Natural killer cell treated with Interleukin-12 subunit alpha and Interleukin-12 subunit beta and Interleukin-15 and Interleukin-18, amount 100 ng/mL, for 72 hours (primary cell): ENCODE results near the gene CHD3. TPM values are rescaled to one million over a fixed set of nuclear protein-coding genes. Genes with fewer than 3 reads are reported as not detected.
"Not testable (repeated sequence)": the region's sequence is repeated elsewhere in the genome, so short reads cannot be mapped to it uniquely, and the experiment has no call there.

Experiments
- ATAC-seq, 2 donors: fragments of 150-1000 bp; cut with Tn5 transposase in 1 of 2; sonication (Bioruptor Pico), chemical (Tn5 transposase) in 1 of 2; 2 replicates each; pipeline ENCODE4 v1.10.0; 2021
- DNase-seq: peaks from one replicate; pipeline ENCODE4 v3.0.0; 2022; ENCODE audit warnings: low spot score
- H3K27ac Mint-ChIP-seq, 2 donors: 1 replicate in 1 of 2; 2 replicates in 1 of 2; pipeline ENCODE4 v1.8.0; 2022; ENCODE audit warnings: mixed read lengths in 2 of 2, mild to moderate bottlenecking in 1 of 2, moderate library complexity in 1 of 2
- H3K27me3 Mint-ChIP-seq, 2 donors: 1 replicate in 1 of 2; 2 replicates in 1 of 2; pipeline ENCODE4 v1.8.0; 2022; ENCODE audit warnings: mixed read lengths in 2 of 2
- H3K36me3 Mint-ChIP-seq: one replicate; pipeline ENCODE4 v1.8.0; 2022; ENCODE audit warnings: mixed read lengths
- H3K4me1 Mint-ChIP-seq, 2 donors: 1 replicate in 1 of 2; 2 replicates in 1 of 2; pipeline ENCODE4 v1.8.0; 2022; ENCODE audit warnings: low read depth in 2 of 2, mixed read lengths in 2 of 2, mild to moderate bottlenecking in 1 of 2
- H3K4me3 Mint-ChIP-seq: one replicate; pipeline ENCODE4 v1.8.0; 2022; ENCODE audit warnings: mixed read lengths
- H3K9me3 Mint-ChIP-seq: 2 replicates; pipeline ENCODE4 v1.8.0; 2022; ENCODE audit warnings: mixed read lengths
- total RNA-seq, 2 donors: library from RNA; stranded (reverse); gene quantifications; one replicate each; pipeline ENCODE4 v1.2.3, GENCODE V29; 2022

The CHD3 gene
- total RNA-seq, 2 donors from 2014 or later = 106 to 192 TPM

- H3K27me3 Mint-ChIP-seq = no peaks in the 10 kb centered on the region
- H3K36me3 Mint-ChIP-seq = no peaks in the 10 kb centered on the region
- DNase-seq (no peak), ATAC-seq (no peak)
- H3K4me1 Mint-ChIP-seq = peaks cover 6 to 32% of the 10 kb centered on the region in 2 donors
- no peaks in the 10 kb centered on the region for H3K9me3 Mint-ChIP-seq
- H3K27ac Mint-ChIP-seq = no peak overlapping the region
- H3K4me3 Mint-ChIP-seq = peak overlapping the region; percentile 4
Measured at GRCh38 chr17:7854078-7854777, 34.4 kb upstream of the CHD3 start.

DNA sequence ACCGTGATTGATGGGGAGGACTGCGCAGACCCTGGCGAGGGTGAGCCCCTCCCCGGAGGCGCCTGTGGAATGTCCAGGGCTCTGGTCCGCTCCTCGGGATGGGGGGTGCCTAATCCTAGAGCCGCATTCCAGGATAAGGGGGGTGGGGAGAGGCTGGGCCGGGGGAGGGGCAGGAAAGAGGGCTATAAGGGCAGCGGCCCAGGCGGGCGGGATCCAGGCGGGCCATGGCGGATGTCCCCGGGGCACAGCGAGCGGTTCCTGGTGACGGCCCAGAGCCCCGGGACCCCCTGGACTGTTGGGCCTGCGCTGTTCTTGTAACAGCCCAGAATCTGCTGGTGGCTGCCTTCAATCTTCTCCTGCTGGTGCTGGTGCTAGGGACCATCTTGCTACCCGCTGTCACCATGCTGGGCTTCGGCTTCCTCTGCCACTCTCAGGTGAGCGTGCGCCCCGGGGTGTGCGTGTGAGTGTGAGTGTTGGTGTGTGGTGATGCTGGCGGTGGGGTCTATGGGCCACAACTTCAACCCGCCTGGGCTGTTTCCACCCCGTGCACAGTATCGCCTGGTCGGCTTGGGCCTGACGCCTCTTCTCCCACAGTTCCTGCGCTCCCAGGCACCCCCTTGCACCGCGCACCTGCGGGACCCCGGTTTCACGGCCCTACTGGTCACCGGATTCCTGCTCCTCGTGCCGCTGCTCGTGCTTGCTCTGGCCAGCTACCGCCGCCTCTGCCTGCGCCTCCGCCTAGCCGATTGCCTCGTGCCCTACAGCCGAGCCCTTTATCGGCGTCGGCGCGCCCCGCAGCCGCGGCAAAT is 33.5 kb upstream of the CHD3 start, which contains the start of gene TMEM88:
TMEM88 (plus strand) TSS at position 216 of the 809 bp plus-strand sequence; CDS start at position 225, 9 bp downstream.
- H3K36me3 Mint-ChIP-seq = peaks cover 6% of the 10 kb centered on the region
- H3K9me3 Mint-ChIP-seq = no peaks in the 10 kb centered on the region
- no peaks in the 10 kb centered on the region for H3K27me3 Mint-ChIP-seq
- no peak within 1 kb of the TSS for H3K27ac Mint-ChIP-seq
- H3K4me1 Mint-ChIP-seq = peaks cover 13 to 35% of the 10 kb centered on the region in 2 donors
- no peak for DNase-seq
- ATAC-seq = no peak
- H3K4me3 Mint-ChIP-seq = peak within 1 kb of the TSS; percentile 4

DNA sequence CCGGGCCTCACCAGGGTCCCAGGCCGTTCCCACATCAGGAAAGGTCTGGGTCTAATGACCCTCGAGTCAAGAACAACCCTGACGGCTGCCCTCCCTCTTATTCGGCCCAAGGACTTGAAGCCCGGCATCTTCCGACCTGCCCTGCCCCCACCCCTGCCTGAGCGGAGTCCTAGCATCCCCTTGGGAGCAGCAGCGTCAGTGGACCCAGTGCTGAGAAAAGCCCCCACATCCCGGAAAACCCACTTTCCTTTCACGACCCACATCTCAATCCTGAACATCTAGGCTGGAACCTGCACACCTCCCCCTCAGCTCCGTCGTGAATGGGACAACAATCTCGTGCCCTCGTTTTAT is 33.0 kb upstream of the CHD3 start:
- ATAC-seq = no peak
- no peak for DNase-seq
- Mint-ChIP-seq H3K4me1 (peaks cover 10 to 35% of the 10 kb centered on the region in 2 donors), H3K27me3 (no peaks in the 10 kb centered on the region), H3K36me3 (peaks cover 6% of the 10 kb centered on the region), H3K9me3 (no peaks in the 10 kb centered on the region), H3K4me3 (no peak overlapping the region), H3K27ac (no peak overlapping the region)

- DNase-seq = no peak
- Mint-ChIP-seq H3K36me3 (peaks cover 6% of the 10 kb centered on the region), H3K27ac (no peak overlapping the region), H3K9me3 (no peaks in the 10 kb centered on the region), H3K4me3 (no peak overlapping the region), H3K4me1 (peaks cover 6 to 32% of the 10 kb centered on the region in 2 donors), H3K27me3 (no peaks in the 10 kb centered on the region)
- ATAC-seq = no peak
Measured at GRCh38 chr17:7856011-7856810, 32.4 kb upstream of the CHD3 start.

DNA sequence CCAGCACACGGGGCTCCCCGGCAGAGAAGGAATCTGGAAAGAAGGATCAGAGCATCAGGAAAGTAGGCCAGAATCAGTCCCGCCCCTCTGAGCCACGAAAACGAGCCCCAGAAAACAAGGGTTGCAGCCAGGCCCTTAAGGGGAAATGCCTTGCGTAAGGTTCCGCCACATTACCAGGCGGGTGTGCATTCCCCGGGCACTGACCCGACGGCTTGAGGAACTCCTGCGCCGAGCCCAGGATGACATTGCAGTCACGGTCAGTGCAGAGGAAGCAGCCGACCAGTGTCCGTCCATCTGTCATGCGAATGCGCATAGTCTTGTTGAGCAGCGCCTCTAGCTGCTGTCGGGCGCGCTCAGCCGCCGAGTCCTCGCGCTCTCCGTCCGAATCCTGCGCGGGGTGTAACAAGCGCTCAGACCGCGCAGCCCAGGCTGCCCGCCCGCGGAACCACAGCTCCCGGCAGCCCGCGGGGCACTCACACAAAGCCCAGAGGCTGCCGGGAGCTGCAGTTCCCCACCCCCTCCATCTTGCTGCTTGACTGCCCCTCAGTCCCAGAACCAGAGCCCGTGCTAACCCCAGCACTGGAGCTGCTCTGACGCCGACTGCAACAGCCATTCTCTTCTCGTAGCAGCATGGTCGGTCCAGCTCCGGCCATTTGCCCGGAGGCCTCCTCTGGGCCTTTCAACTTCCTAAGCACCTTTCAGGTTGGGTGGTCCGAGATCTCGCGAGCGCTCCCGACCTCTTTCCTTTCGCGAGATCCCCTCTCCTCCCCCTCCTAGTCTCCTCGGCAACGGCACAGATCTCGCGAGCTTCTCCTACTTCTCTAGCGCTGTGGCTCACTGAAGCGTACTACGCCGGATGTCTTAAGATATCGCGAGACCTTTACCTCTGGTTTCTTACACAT is 31.5 kb upstream of the CHD3 start, which contains the start of gene NAA38:
NAA38 (minus strand) TSS at position 749 of the 902 bp plus-strand sequence; CDS start at position 653, 96 bp downstream.
- H3K27me3 Mint-ChIP-seq = no peaks in the 10 kb centered on the region
- H3K4me1 Mint-ChIP-seq = peaks cover 6 to 25% of the 10 kb centered on the region in 2 donors
- DNase-seq = peak; percentile 97

GRCh38 chr17:7857713-7858521 is 30.7 kb upstream of the CHD3 start, which contains the start of gene CYB5D1:
CYB5D1 (plus strand) TSS chr17:7858003; CDS start chr17:7858135, 132 bp downstream.
- H3K36me3 Mint-ChIP-seq = peaks cover 6% of the 10 kb centered on the region
- DNase-seq (peak; percentile 90), ATAC-seq (peak; percentile 66 to 77)
- H3K4me1 Mint-ChIP-seq = peaks cover 10 to 29% of the 10 kb centered on the region in 2 donors
- H3K27ac Mint-ChIP-seq = no peak within 1 kb of the TSS
- no peaks in the 10 kb centered on the region for H3K9me3 Mint-ChIP-seq
- H3K4me3 Mint-ChIP-seq = no peak within 1 kb of the TSS
- H3K27me3 Mint-ChIP-seq = no peaks in the 10 kb centered on the region

More for the DNA sequence above, 31.5 kb upstream of the CHD3 start, which contains the start of gene NAA38:
- peak; percentile 92 to 94 for ATAC-seq
- Mint-ChIP-seq H3K36me3 (peaks cover 6% of the 10 kb centered on the region), H3K27ac (no peak within 1 kb of the TSS), H3K4me3 (no peak within 1 kb of the TSS), H3K9me3 (no peaks in the 10 kb centered on the region)

DNA sequence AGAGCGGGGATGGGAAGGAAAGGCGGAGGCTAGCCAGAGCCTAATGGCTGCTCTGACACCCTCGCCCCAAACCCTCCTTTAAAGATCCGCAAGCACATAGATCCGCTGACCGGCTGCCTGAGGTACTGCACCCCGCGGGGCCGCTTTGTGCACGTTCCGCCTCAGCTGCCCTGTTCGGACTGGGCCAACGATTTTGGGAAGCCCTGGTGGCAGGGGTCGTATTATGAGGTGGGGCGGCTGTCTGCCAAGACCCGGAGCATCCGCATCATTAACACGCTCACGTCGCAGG is 30.1 kb upstream of the CHD3 start:
- peaks cover 11 to 29% of the 10 kb centered on the region in 2 donors for H3K4me1 Mint-ChIP-seq
- DNase-seq = no peak
- no peaks in the 10 kb centered on the region for H3K27me3 Mint-ChIP-seq
- no peak overlapping the region for H3K4me3 Mint-ChIP-seq
- H3K36me3 Mint-ChIP-seq = peaks cover 6% of the 10 kb centered on the region
- H3K27ac Mint-ChIP-seq = no peak overlapping the region
- ATAC-seq = no peak
- H3K9me3 Mint-ChIP-seq = no peaks in the 10 kb centered on the region

DNA sequence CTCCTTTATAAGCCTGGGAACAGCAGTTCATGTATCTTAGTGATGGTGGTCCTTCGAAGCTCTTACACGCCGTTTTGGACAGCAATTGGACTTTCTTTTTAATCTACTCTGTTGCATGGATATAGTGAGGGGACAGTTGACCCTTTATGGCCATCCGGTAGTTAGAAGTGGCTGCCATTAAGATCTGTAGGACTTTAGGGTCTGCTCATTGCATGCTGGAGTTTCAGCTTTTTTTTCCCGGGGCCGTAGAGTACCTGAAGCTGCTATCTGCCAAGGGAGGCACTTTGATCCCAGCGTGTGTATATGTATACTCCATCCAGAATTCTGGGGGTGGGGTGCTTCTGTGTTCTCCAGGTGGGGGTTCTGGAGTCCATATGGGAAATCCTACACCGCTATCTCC is 29.6 kb upstream of the CHD3 start:
- H3K4me1 Mint-ChIP-seq = peaks cover 11 to 26% of the 10 kb centered on the region in 2 donors
- H3K4me3 Mint-ChIP-seq = no peak overlapping the region
- no peaks in the 10 kb centered on the region for H3K9me3 Mint-ChIP-seq
- DNase-seq (no peak), ATAC-seq (no peak)
- H3K27ac Mint-ChIP-seq = no peak overlapping the region
- H3K27me3 Mint-ChIP-seq = no peaks in the 10 kb centered on the region
- H3K36me3 Mint-ChIP-seq = peaks cover 6% of the 10 kb centered on the region

- Mint-ChIP-seq H3K36me3 (peaks cover 6% of the 10 kb centered on the region), H3K27me3 (no peaks in the 10 kb centered on the region), H3K4me3 (no peak overlapping the region), H3K4me1 (peaks cover 24 to 26% of the 10 kb centered on the region in 2 donors), H3K9me3 (no peaks in the 10 kb centered on the region), H3K27ac (no peak overlapping the region)
- DNase-seq (peak; percentile 70), ATAC-seq (no peak)
Measured at GRCh38 chr17:7862692-7863437, 25.7 kb upstream of the CHD3 start.

DNA sequence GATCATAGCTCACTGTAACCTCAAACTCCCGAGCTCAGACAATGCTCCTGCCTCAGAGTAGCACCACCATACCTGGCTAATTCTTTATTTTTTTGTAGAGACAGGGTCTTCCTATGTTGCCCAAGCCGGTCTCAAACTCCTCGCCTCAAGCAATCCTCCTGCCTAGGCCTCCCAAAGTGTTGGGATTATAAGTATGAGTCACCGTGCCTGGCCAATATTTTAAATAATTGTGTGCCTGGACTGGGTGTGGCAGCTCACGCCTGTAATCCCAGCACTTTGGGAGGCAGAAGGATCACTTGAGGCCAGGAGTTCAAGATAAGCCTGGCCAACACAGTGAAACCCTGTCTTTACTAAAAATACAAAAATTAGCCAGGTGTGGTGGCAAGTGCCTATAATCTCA is 24.2 kb upstream of the CHD3 start:
- not testable (repeated sequence) for H3K9me3 Mint-ChIP-seq, ATAC-seq, H3K27ac Mint-ChIP-seq

DNA sequence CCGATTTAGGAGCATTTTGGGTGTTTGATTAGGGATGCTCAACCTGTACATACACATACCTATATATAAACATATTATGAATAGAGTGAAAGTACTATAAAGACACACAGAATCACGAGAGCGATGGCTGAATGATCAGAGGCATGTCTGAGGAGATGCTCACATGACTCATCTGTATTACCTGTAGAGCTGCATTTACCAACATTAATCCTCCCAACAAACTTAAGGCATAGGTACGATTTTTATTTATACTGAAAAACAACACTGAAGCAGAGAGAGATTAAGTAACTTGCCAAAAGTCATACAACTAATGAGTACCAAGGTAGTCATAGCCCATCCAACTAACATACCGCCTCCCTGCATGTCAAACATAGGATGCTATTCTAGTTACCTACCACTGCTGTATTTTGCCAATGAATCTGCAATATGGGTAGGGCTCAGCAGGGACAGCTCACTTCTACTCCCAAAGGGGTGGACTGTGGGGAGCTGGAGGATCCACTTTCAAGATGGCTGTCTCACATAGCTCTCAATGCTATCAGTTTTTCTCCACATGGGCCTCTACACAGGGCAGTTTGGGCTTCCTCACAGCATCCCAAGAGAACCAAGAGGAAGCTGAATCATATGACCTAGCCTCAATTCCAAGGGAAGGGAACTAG is 23.5 kb upstream of the CHD3 start:
- no peaks in the 10 kb centered on the region for H3K36me3 Mint-ChIP-seq
- no peaks in the 10 kb centered on the region for H3K27me3 Mint-ChIP-seq
- no peak for ATAC-seq
- H3K27ac Mint-ChIP-seq = no peak overlapping the region
- no peak for DNase-seq
- H3K9me3 Mint-ChIP-seq = no peaks in the 10 kb centered on the region
- no peak overlapping the region for H3K4me3 Mint-ChIP-seq
- peaks cover 24 to 30% of the 10 kb centered on the region in 2 donors for H3K4me1 Mint-ChIP-seq

More for the DNA sequence above, 24.2 kb upstream of the CHD3 start:
- DNase-seq, H3K27me3 Mint-ChIP-seq, H3K4me3 Mint-ChIP-seq, H3K36me3 Mint-ChIP-seq: not testable (repeated sequence)
- peaks cover 29 to 36% of the 10 kb centered on the region in 2 donors for H3K4me1 Mint-ChIP-seq
